ENCODE measurements around the gene ZNF652. TPM values are rescaled to one million over a fixed set of nuclear protein-coding genes. Genes with fewer than 3 reads are reported as not detected.
"Not testable (repeated sequence)": the region's sequence is repeated elsewhere in the genome, so short reads cannot be mapped to it uniquely, and the experiment has no call there.

The ZNF652 gene
- total RNA-seq, 2 donors from 2014 or later: 24.6 to 25.4 TPM

- Histone ChIP-seq H3K4me1 (no peaks in the 10 kb centered on the region), H3K4me3 (no peak overlapping the region), H3K9me3 (no peaks in the 10 kb centered on the region), H3K36me3 (no peaks in the 10 kb centered on the region), H3K27ac (no peak overlapping the region), H3K27me3 (no peaks in the 10 kb centered on the region)
- peak; percentile 34 for DNase-seq (ENCODE audit: low spot score)
- no peak for TF ChIP-seq CTCF (IDR thresholded peaks at IDR 0.05)
Measured at GRCh38 chr17:49280061-49280460, 82.0 kb downstream of the ZNF652 start.

GRCh38 chr17:49279263-49280015, 82.6 kb downstream of the ZNF652 start:
- not testable (repeated sequence) for H3K4me1 ChIP-seq; H3K4me3 ChIP-seq; H3K27ac ChIP-seq; H3K9me3 ChIP-seq; H3K36me3 ChIP-seq; DNase-seq (ENCODE audit: low spot score); H3K27me3 ChIP-seq

- no peaks in the 10 kb centered on the region for H3K9me3 ChIP-seq
- no peak for DNase-seq (ENCODE audit: low spot score)
- no peaks in the 10 kb centered on the region for H3K27me3 ChIP-seq
- TF ChIP-seq CTCF (IDR thresholded peaks at IDR 0.05): no peak
- no peak overlapping the region for H3K4me3 ChIP-seq
- H3K27ac ChIP-seq: no peak overlapping the region
- no peaks in the 10 kb centered on the region for H3K36me3 ChIP-seq
- H3K4me1 ChIP-seq: no peaks in the 10 kb centered on the region
Measured at GRCh38 chr17:49278076-49278475, 84.0 kb downstream of the ZNF652 start.

GRCh38 chr17:49277638-49278037, 84.4 kb downstream of the ZNF652 start:
- no peak overlapping the region for H3K27ac ChIP-seq
- H3K4me1 ChIP-seq: no peaks in the 10 kb centered on the region
- DNase-seq (ENCODE audit: low spot score): no peak
- no peaks in the 10 kb centered on the region for H3K36me3 ChIP-seq
- no peaks in the 10 kb centered on the region for H3K27me3 ChIP-seq
- TF ChIP-seq CTCF (IDR thresholded peaks at IDR 0.05): no peak
- H3K4me3 ChIP-seq: no peak overlapping the region
- no peaks in the 10 kb centered on the region for H3K9me3 ChIP-seq

GRCh38 chr17:49275981-49276380, 86.1 kb downstream of the ZNF652 start:
- not testable (repeated sequence) for H3K4me1 ChIP-seq; H3K27ac ChIP-seq; DNase-seq (ENCODE audit: low spot score); H3K36me3 ChIP-seq; H3K27me3 ChIP-seq; H3K9me3 ChIP-seq; H3K4me3 ChIP-seq

GRCh38 chr17:49269356-49269755, 92.7 kb downstream of the ZNF652 start:
- TF ChIP-seq CTCF (IDR thresholded peaks at IDR 0.05): no peak
- Histone ChIP-seq H3K4me1 (no peaks in the 10 kb centered on the region), H3K27me3 (no peaks in the 10 kb centered on the region), H3K36me3 (no peaks in the 10 kb centered on the region), H3K27ac (no peak overlapping the region), H3K9me3 (no peaks in the 10 kb centered on the region), H3K4me3 (no peak overlapping the region)
- DNase-seq (ENCODE audit: low spot score): no peak

GRCh38 chr17:49267912-49268311, 94.1 kb downstream of the ZNF652 start:
- no peaks in the 10 kb centered on the region for H3K36me3 ChIP-seq
- no peaks in the 10 kb centered on the region for H3K4me1 ChIP-seq
- no peak for TF ChIP-seq CTCF (IDR thresholded peaks at IDR 0.05)
- no peak for DNase-seq (ENCODE audit: low spot score)
- H3K27me3 ChIP-seq: no peaks in the 10 kb centered on the region
- H3K4me3 ChIP-seq: no peak overlapping the region
- no peak overlapping the region for H3K27ac ChIP-seq
- no peaks in the 10 kb centered on the region for H3K9me3 ChIP-seq

Data from right atrium auricular region (tissue), 2 donors.